Measurements from ENCODE around the gene RARB. TPM values are rescaled to one million over a fixed set of nuclear protein-coding genes. Genes with fewer than 3 reads are reported as not detected.

Gene RARB
- total and polyA plus RNA-seq, 9 of the 15 experiments (the other 6 are each of a cell fraction or from before 2014, with no cell fraction given) = 0.15 to 1.3 (median 0.27) TPM

GRCh38 chr3:25520926-25521559, 93.0 kb downstream of the RARB start:
- ATAC-seq = no peak; the same call in 2 of the 3 replicates
- no peak overlapping the region for H2AFZ ChIP-seq (ENCODE audit: low read depth, low read length)
- H3K4me1 ChIP-seq (replicated peaks in 1 of 2; ENCODE audit: control insufficient read depth in 2 of 2, insufficient read depth in 2 of 2, low read length in 2 of 2) = no peaks in the 10 kb centered on the region
- FAIRE-seq = no peak
- TF ChIP-seq RHOXF2B (CRISPR knock-in tag; conservative IDR thresholded peaks at IDR 0.05) (no peak), NFIX (CRISPR knock-in tag; IDR thresholded peaks at IDR 0.05; ENCODE audit: low read depth) (no peak)
- ChIA-PET CTCF (ENCODE audit: low intra/inter-chr PET ratio) (no interaction called here), POLR2A (interaction anchor here (0.5 to 1.3 kb wide), 2 partner anchors 12 to 383 kb away, joined by 3 read pairs; no protein-coding TSS in a partner anchor)
- intact Hi-C loops (cut with micrococcal nuclease) = no loop called here
- H4K20me1 ChIP-seq (replicated peaks; ENCODE audit: control insufficient read depth, insufficient read depth, low read length) = no peaks in the 10 kb centered on the region
- no peak overlapping the region for H3K4me2 ChIP-seq (ENCODE audit: insufficient read depth, low read length)
- H3K36me3 ChIP-seq (ENCODE audit: control insufficient read depth, insufficient read depth, low read length) = no peaks in the 10 kb centered on the region
- H3K4me3 ChIP-seq = no peak overlapping the region
- no peaks in the 10 kb centered on the region for H3K9me3 ChIP-seq (replicated peaks; ENCODE audit: control insufficient read depth, insufficient read depth, low read depth, low read length)
- DNase-seq (ENCODE audit: extremely low read depth in 1 of 4, low spot score in 3 of 4) = no peak
- WGBS (ENCODE audit: insufficient coverage, low coverage, missing lambda C conversion rate) = 0% methylated on average over 8 of the region's 8 CpGs
- H3K9ac ChIP-seq (ENCODE audit: insufficient read depth in 1 of 2, low read depth in 2 of 2, low read length in 2 of 2) = no peak overlapping the region
- H3K27me3 ChIP-seq (ENCODE audit: control insufficient read depth in 2 of 2, insufficient read depth in 2 of 2, low read length in 2 of 2) = peaks cover 0 to 5% of the 10 kb centered on the region in 2 experiments; a peak in 1 of 5 replicates
- H3K79me2 ChIP-seq (ENCODE audit: control insufficient read depth, insufficient read depth, low read length) = no peaks in the 10 kb centered on the region
- in situ Hi-C loops (cut with MboI) = no loop called here
- H3K9me1 ChIP-seq (ENCODE audit: control insufficient read depth, insufficient read depth, low read length) = no peaks in the 10 kb centered on the region
- no peak overlapping the region for H3K27ac ChIP-seq (ENCODE audit: extremely low read depth, low read depth, low read length)
- no TSS peak for BruUV-seq (replicated peaks)

GRCh38 chr3:25527336-25527735, 99.3 kb downstream of the RARB start:
- Histone ChIP-seq H3K4me3 (no peak overlapping the region), H3K9me1 (ENCODE audit: control insufficient read depth, insufficient read depth, low read length) (no peaks in the 10 kb centered on the region), H3K79me2 (ENCODE audit: control insufficient read depth, insufficient read depth, low read length) (no peaks in the 10 kb centered on the region), H3K27ac (ENCODE audit: extremely low read depth, low read depth, low read length) (no peak overlapping the region), H2AFZ (ENCODE audit: low read depth, low read length) (no peak overlapping the region), H3K9me3 (replicated peaks; ENCODE audit: control insufficient read depth, insufficient read depth, low read depth, low read length) (no peaks in the 10 kb centered on the region), H3K4me2 (ENCODE audit: insufficient read depth, low read length) (no peak overlapping the region), H3K36me3 (ENCODE audit: control insufficient read depth, insufficient read depth, low read length) (no peaks in the 10 kb centered on the region), H4K20me1 (replicated peaks; ENCODE audit: control insufficient read depth, insufficient read depth, low read length) (no peaks in the 10 kb centered on the region), H3K4me1 (replicated peaks in 1 of 2; ENCODE audit: control insufficient read depth in 2 of 2, insufficient read depth in 2 of 2, low read length in 2 of 2) (no peaks in the 10 kb centered on the region), H3K27me3 (ENCODE audit: control insufficient read depth in 2 of 2, insufficient read depth in 2 of 2, low read length in 2 of 2) (peaks cover 0 to 4% of the 10 kb centered on the region in 2 experiments; a peak in 1 of 5 replicates), H3K9ac (ENCODE audit: insufficient read depth in 1 of 2, low read depth in 2 of 2, low read length in 2 of 2) (no peak overlapping the region)
- ATAC-seq (no peak), DNase-seq (ENCODE audit: extremely low read depth in 1 of 4, low spot score in 3 of 4) (no peak), FAIRE-seq (no peak)
- no TSS peak for BruUV-seq (replicated peaks)
- ChIA-PET POLR2A (no interaction called here), CTCF (ENCODE audit: low intra/inter-chr PET ratio) (no interaction called here)
- TF ChIP-seq THAP7 (CRISPR knock-in tag; IDR thresholded peaks at IDR 0.05) (no peak), TARDBP (IDR thresholded peaks at IDR 0.05) (no peak), ZBTB1 (CRISPR knock-in tag; IDR thresholded peaks at IDR 0.05; ENCODE audit: borderline replicate concordance, low read depth) (no peak), ZNF174 (CRISPR knock-in tag; IDR thresholded peaks at IDR 0.05) (no peak), CHD4 (IDR thresholded peaks at IDR 0.05; ENCODE audit: insufficient read depth, insufficient replicate concordance, low read depth, low read length, poor library complexity, severe bottlenecking) (no peak)
- in situ Hi-C loops (cut with MboI) (no loop called here), intact Hi-C loops (cut with micrococcal nuclease) (no loop called here)
- WGBS (ENCODE audit: insufficient coverage, low coverage, missing lambda C conversion rate) = 2% methylated on average over 3 of the region's 3 CpGs

Measured in K562 (cell line).